DND-41 (cell line): Measurements from ENCODE around the gene PLSCR4.

Source experiments
- ATAC-seq: fragments of 200-7000 bp; cut with Tn5 transposase; 3 replicates; pipeline ENCODE4 v1.9.1; 2021; ENCODE audit warnings: low read depth; ENCODE audit not compliant: insufficient read depth
- DNase-seq: peaks from one replicate; pipeline ENCODE4 v3.0.0-alpha.2; 2020
- H2AFZ ChIP-seq: 2 replicates; pipeline ENCODE4 v1.6.0; 2012; ENCODE audit warnings: low read depth, low read length
- H3K27ac ChIP-seq: 2 replicates; pipeline ENCODE4 v1.5.1; 2012; ENCODE audit warnings: low read length, inconsistent platforms
- H3K27me3 ChIP-seq: fragments of 200-600 bp; sonication (generic); 2 replicates; pipeline ENCODE4 v1.6.0; 2012; ENCODE audit warnings: low read length, mild to moderate bottlenecking, inconsistent platforms; ENCODE audit not compliant: insufficient read depth, poor library complexity
- H3K36me3 ChIP-seq: 2 replicates; pipeline ENCODE4 v1.5.1; 2012; ENCODE audit warnings: low read length, inconsistent platforms; ENCODE audit not compliant: insufficient read depth
- H3K4me1 ChIP-seq: 2 replicates; pipeline ENCODE4 v1.5.1; 2012; ENCODE audit warnings: mild to moderate bottlenecking, low read length; ENCODE audit not compliant: insufficient read depth
- H3K4me2 ChIP-seq: 2 replicates; pipeline ENCODE4 v1.6.0; 2012; ENCODE audit warnings: mild to moderate bottlenecking, moderate library complexity, low read length, inconsistent platforms; ENCODE audit not compliant: insufficient read depth
- H3K4me3 ChIP-seq, 2 experiments: fragments of 200-600 bp in 1 of 2; shearing (Covaris generic) in 1 of 2; 2 replicates each; pipeline ENCODE4 v1.5.1; 2012 to 2016; ENCODE audit warnings: inconsistent platforms in 2 of 2, low read length in 2 of 2, mild to moderate bottlenecking in 2 of 2, low read depth in 1 of 2, moderate library complexity in 1 of 2
- H3K79me2 ChIP-seq: 2 replicates; pipeline ENCODE4 v1.6.0; 2012; ENCODE audit warnings: low read length, inconsistent platforms; ENCODE audit not compliant: insufficient read depth
- H3K9ac ChIP-seq: 2 replicates; pipeline ENCODE4 v1.6.0; 2012; ENCODE audit warnings: low read depth, mild to moderate bottlenecking, inconsistent platforms, low read length, moderate library complexity
- H3K9me3 ChIP-seq: 2 replicates; pipeline ENCODE4 v1.5.1; 2012; ENCODE audit warnings: low read length, moderate library complexity, mild to moderate bottlenecking, inconsistent platforms; ENCODE audit not compliant: insufficient read depth, severe bottlenecking
- H4K20me1 ChIP-seq: 2 replicates; pipeline ENCODE4 v1.6.0; 2012; ENCODE audit warnings: low read length; ENCODE audit not compliant: insufficient read depth
- EZH2 ChIP-seq: IDR thresholded peaks from 3 replicates; pipeline ENCODE4 v1.6.1; 2012; ENCODE audit warnings: borderline replicate concordance, low read depth, mild to moderate bottlenecking, moderate library complexity, low read length, inconsistent platforms; ENCODE audit not compliant: severe bottlenecking
- TF ChIP-seq, protein P1 (sequence below): IDR thresholded peaks from 2 replicates; pipeline ENCODE4 v1.5.1; 2012; ENCODE audit warnings: borderline replicate concordance, low read length, moderate library complexity, mild to moderate bottlenecking; ENCODE audit not compliant: poor library complexity, severe bottlenecking; ENCODE audit errors: extremely low read depth

Gene PLSCR4

DNA sequence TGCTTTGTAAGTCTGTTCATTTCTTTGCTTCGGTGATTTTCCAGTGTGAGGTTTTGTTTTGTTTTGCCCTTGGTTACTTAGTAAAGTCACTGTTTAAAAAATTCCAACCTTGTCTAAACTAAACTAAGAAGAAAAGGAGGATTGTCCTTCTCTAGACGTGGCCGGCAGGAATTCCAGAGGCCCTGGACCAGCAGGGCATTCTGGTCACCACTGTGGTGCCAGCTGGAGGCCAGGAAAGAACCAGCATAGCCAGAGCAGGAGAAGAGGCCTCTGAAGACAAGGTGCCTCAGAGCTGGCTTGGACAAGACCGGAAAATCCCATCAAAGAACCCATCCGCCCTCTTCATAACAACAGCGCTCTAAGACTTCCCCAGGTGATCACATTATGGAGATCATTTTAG, 98.1 kb downstream of the PLSCR4 start:
- TF ChIP-seq, protein P1, sequence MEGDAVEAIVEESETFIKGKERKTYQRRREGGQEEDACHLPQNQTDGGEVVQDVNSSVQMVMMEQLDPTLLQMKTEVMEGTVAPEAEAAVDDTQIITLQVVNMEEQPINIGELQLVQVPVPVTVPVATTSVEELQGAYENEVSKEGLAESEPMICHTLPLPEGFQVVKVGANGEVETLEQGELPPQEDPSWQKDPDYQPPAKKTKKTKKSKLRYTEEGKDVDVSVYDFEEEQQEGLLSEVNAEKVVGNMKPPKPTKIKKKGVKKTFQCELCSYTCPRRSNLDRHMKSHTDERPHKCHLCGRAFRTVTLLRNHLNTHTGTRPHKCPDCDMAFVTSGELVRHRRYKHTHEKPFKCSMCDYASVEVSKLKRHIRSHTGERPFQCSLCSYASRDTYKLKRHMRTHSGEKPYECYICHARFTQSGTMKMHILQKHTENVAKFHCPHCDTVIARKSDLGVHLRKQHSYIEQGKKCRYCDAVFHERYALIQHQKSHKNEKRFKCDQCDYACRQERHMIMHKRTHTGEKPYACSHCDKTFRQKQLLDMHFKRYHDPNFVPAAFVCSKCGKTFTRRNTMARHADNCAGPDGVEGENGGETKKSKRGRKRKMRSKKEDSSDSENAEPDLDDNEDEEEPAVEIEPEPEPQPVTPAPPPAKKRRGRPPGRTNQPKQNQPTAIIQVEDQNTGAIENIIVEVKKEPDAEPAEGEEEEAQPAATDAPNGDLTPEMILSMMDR: no peak
- no peak for TF ChIP-seq EZH2
- no peaks in the 10 kb centered on the region for H4K20me1 ChIP-seq
- H3K27me3 ChIP-seq: no peaks in the 10 kb centered on the region
- H3K9ac ChIP-seq: no peak overlapping the region
- H3K27ac ChIP-seq: no peak overlapping the region
- no peak overlapping the region for H3K4me2 ChIP-seq
- ATAC-seq (no peak), DNase-seq (no peak)
- H3K9me3 ChIP-seq: no peaks in the 10 kb centered on the region
- H2AFZ ChIP-seq: no peak overlapping the region
- no peaks in the 10 kb centered on the region for H3K4me1 ChIP-seq
- no peak overlapping the region for H3K4me3 ChIP-seq
- H3K36me3 ChIP-seq: no peaks in the 10 kb centered on the region
- no peaks in the 10 kb centered on the region for H3K79me2 ChIP-seq

DNA sequence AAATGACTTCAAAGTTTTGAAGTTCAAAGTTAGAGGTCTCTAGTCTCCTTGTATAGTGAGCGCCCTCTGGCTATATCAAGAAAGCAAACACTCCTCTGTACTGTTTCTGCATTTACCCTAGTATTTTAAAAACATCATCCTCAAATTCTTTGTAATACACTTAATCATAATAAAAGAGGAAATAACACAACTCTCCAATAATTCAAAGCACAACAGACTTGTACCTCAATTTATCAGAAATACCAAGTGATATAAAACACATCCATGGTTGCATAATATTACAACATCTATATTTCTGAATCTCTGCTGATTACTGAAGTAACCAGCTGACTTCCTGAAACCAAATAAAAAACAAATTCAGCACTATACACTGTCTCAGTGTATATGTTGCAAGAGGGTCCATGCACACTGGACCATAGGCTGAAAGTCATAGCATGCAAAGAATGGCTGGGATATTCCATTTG, 102.4 kb downstream of the PLSCR4 start:
- Histone ChIP-seq H3K4me3 (no peak overlapping the region), H2AFZ (no peak overlapping the region), H3K4me2 (no peak overlapping the region), H3K4me1 (no peaks in the 10 kb centered on the region), H3K27ac (no peak overlapping the region), H3K27me3 (no peaks in the 10 kb centered on the region), H3K9ac (no peak overlapping the region), H4K20me1 (no peaks in the 10 kb centered on the region), H3K9me3 (no peaks in the 10 kb centered on the region), H3K79me2 (no peaks in the 10 kb centered on the region), H3K36me3 (no peaks in the 10 kb centered on the region)
- TF ChIP-seq, protein P1: no peak
- TF ChIP-seq EZH2: no peak
- ATAC-seq (no peak), DNase-seq (no peak)

- Histone ChIP-seq H4K20me1 (no peaks in the 10 kb centered on the region), H3K4me3 (no peak overlapping the region), H3K36me3 (no peaks in the 10 kb centered on the region), H3K9me3 (no peaks in the 10 kb centered on the region), H2AFZ (no peak overlapping the region), H3K9ac (no peak overlapping the region), H3K4me2 (no peak overlapping the region), H3K79me2 (no peaks in the 10 kb centered on the region), H3K27ac (no peak overlapping the region), H3K4me1 (no peaks in the 10 kb centered on the region), H3K27me3 (no peaks in the 10 kb centered on the region)
- TF ChIP-seq, protein P1: no peak
- TF ChIP-seq EZH2: no peak
- ATAC-seq (no peak), DNase-seq (no peak)
Observed at GRCh38 chr3:146145642-146146041, 105.3 kb downstream of the PLSCR4 start.

DNA sequence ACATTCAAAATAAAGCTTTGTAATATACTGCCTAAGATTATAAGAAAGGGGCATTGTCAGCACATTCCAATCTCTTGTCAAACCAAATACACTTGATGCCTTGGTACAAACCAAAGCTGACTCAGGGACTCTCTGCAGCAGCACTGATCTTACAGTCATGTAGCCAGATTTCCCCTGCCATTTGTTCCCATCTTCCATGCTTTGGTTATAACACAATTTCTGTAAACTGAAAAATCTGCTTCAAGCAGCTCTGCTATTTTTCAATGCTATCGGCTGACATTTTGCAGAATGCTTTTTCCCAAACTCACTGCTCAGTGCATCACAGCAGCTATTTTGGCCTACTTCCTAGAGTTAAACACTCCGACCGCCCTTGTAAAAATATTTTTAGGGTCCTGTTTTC, 108.1 kb downstream of the PLSCR4 start:
- Histone ChIP-seq H3K4me3 (no peak overlapping the region), H2AFZ (no peak overlapping the region), H3K27ac (no peak overlapping the region), H3K9me3 (no peaks in the 10 kb centered on the region), H3K4me1 (no peaks in the 10 kb centered on the region), H3K36me3 (no peaks in the 10 kb centered on the region), H3K27me3 (no peaks in the 10 kb centered on the region), H3K9ac (no peak overlapping the region), H4K20me1 (no peaks in the 10 kb centered on the region), H3K79me2 (no peaks in the 10 kb centered on the region), H3K4me2 (no peak overlapping the region)
- TF ChIP-seq, protein P1: no peak
- no peak for TF ChIP-seq EZH2
- DNase-seq (no peak), ATAC-seq (no peak)
